ENCODE measurements around the gene THSD4. TPM values are rescaled to one million over a fixed set of nuclear protein-coding genes. Genes with fewer than 3 reads are reported as not detected.

Gene THSD4
- total and polyA plus RNA-seq, 2 of the 8 experiments (the other 6 are each of a cell fraction or from before 2014, with no cell fraction given), result 2.5 to 6.2 TPM

DNA sequence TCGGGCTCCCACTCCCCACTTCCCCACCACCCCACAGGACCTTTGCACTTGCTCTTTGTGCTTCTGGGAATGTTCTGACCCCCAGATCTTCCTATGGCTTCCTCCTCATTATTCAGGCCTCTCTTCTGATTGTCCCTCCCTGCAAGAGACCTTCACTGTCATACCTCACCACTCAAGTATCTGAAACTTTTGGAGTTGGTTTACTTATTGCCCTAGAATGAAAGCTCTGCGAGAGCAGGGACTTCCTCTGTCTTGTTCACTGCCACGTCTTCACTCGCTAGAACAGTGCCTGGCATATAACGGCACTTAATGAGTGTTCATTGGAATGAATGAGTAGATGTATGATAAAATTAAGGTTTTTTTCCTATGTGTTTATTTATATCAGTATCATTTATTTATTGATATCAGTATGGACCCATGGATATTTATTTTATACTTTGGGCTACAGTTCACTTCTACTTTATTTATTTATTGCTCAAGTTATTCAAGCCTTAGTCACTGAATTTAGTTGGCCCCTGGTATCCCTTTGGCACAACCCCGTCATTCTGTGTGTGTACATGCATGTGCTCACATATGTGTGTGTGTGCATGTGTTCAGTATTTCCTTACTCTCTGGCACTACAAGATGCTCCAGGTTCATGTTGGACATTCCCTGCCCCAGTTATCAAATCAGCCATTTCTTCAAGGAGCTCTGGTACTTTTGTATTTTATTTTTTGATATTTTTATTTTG, 197.6 kb downstream of the THSD4 start:
- Histone ChIP-seq H4K20me1 (replicated peaks in 1 of 2; ENCODE audit: control insufficient read depth in 1 of 2, insufficient read depth in 2 of 2, low read length in 2 of 2) (no peaks in the 10 kb centered on the region), H2BK15ac (ENCODE audit: low read length) (no peak overlapping the region), H3K4ac (replicated peaks; ENCODE audit: insufficient read length, low read depth, low read length) (no peak overlapping the region), H4K91ac (replicated peaks; ENCODE audit: insufficient read length, low read length) (no peak overlapping the region), H3K23me2 (ENCODE audit: low read depth, low read length) (no peaks in the 10 kb centered on the region; the same call in 1 of the 2 replicates), H2BK20ac (ENCODE audit: low read length) (no peak overlapping the region), H3K79me2 (ENCODE audit: control insufficient read depth in 1 of 2, insufficient read depth in 2 of 2, low read length in 2 of 2) (no peaks in the 10 kb centered on the region), H2BK12ac (ENCODE audit: low read depth, low read length) (no peak overlapping the region), H3K4me1 (replicated peaks in 1 of 4; ENCODE audit: control insufficient read depth in 3 of 4, insufficient read depth in 4 of 4, low read length in 3 of 4) (peaks cover 0 to 4% (median 2%) of the 10 kb centered on the region in 4 experiments; a peak in 1 of 7 replicates), H3K27ac (ENCODE audit: low read depth, low read length) (no peak overlapping the region), H2BK5ac (ENCODE audit: low read depth, low read length) (no peak overlapping the region), H3K36me3 (ENCODE audit: control insufficient read depth in 2 of 4, insufficient read depth in 4 of 4, low read length in 3 of 4) (no peaks in the 10 kb centered on the region), H3K14ac (ENCODE audit: insufficient read length) (no peak overlapping the region), H2AK5ac (ENCODE audit: low read depth, low read length) (no peak overlapping the region; the same call in 1 of the 2 replicates), H3K4me2 (ENCODE audit: insufficient read depth in 1 of 2, low read depth in 2 of 2, low read length in 2 of 2) (no peak overlapping the region), H2BK120ac (replicated peaks; ENCODE audit: low read depth, low read length) (no peak overlapping the region), H3K27me3 (replicated peaks in 1 of 4; ENCODE audit: control insufficient read depth in 3 of 4, extremely low read depth in 1 of 4, insufficient read depth in 3 of 4, low read length in 3 of 4) (no peaks in the 10 kb centered on the region), H4K8ac (ENCODE audit: extremely low read depth, insufficient read depth, low read length) (no peak overlapping the region), H3K56ac (replicated peaks; ENCODE audit: insufficient read length, low read depth, low read length) (no peak overlapping the region), H4K5ac (ENCODE audit: insufficient read length, low read depth, low read length) (no peak overlapping the region), H3K4me3 (ENCODE audit: extremely low read depth in 1 of 4, insufficient read depth in 2 of 4, low read depth in 3 of 4, low read length in 4 of 4) (no peak overlapping the region), H3K9me3 (ENCODE audit: insufficient read depth in 2 of 2, low read depth in 1 of 2, low read length in 1 of 2) (peaks cover 2 to 3% of the 10 kb centered on the region in 2 experiments; a peak in 2 of 4 replicates), H3K18ac (ENCODE audit: extremely low read depth, low read length) (no peak overlapping the region; the same call in 1 of the 2 replicates), H3K23ac (ENCODE audit: insufficient read length) (no peak overlapping the region), H3K9ac (replicated peaks in 1 of 4; ENCODE audit: extremely low read depth in 1 of 4, low read depth in 3 of 4, low read length in 3 of 4) (no peak overlapping the region), H3K79me1 (ENCODE audit: low read depth, low read length) (no peaks in the 10 kb centered on the region), H2AFZ (ENCODE audit: low read length) (no peak overlapping the region)
- 76% methylated on average over 6 of the region's 6 CpGs; no CpG with 5 or more reads in 1 of the 2 experiments for WGBS, 2 experiments (ENCODE audit: extremely low coverage in 1 of 2, insufficient coverage in 1 of 2, insufficient read length in 1 of 2, insufficient replicate concordance in 2 of 2, low coverage in 1 of 2, low lambda C conversion rate in 2 of 2, missing lambda C conversion rate in 1 of 2)
- ChIA-PET CTCF (ENCODE audit: partially characterized antibody) (interaction anchor here (0.5 to 1.5 kb wide), 3 partner anchors 10 to 79 kb away, joined by 3 read pairs; no protein-coding TSS in a partner anchor), POLR2A (ENCODE audit: partially characterized antibody) (no interaction called here)
- no peak for FAIRE-seq
- no peak for DNase-seq (ENCODE audit: low read depth in 1 of 2, low spot score in 2 of 2)
- TF ChIP-seq, protein P1, sequence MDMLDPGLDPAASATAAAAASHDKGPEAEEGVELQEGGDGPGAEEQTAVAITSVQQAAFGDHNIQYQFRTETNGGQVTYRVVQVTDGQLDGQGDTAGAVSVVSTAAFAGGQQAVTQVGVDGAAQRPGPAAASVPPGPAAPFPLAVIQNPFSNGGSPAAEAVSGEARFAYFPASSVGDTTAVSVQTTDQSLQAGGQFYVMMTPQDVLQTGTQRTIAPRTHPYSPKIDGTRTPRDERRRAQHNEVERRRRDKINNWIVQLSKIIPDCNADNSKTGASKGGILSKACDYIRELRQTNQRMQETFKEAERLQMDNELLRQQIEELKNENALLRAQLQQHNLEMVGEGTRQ (IDR thresholded peaks at IDR 0.05; ENCODE audit: low read length), result no peak
- TF ChIP-seq SIX5 (IDR thresholded peaks at IDR 0.05; ENCODE audit: low read depth, low read length) (no peak), CHD2 (IDR thresholded peaks at IDR 0.05; ENCODE audit: low read length) (no peak), POU5F1 (IDR thresholded peaks at IDR 0.05; ENCODE audit: low read depth, low read length) (no peak), EZH2 (IDR thresholded peaks at IDR 0.05; ENCODE audit: low read depth, low read length, severe bottlenecking) (no peak), FOSL1 (IDR thresholded peaks at IDR 0.05; ENCODE audit: insufficient read depth, low read depth, low read length) (no peak), NANOG (IDR thresholded peaks at IDR 0.05; ENCODE audit: insufficient read depth, low read depth, low read length, poor library complexity, severe bottlenecking) (no peak), SP1 (IDR thresholded peaks at IDR 0.05; ENCODE audit: low read depth, low read length) (no peak), KDM4A (IDR thresholded peaks at IDR 0.05; ENCODE audit: low read depth, low read length, severe bottlenecking) (no peak)
- TF ChIP-seq, protein P2, sequence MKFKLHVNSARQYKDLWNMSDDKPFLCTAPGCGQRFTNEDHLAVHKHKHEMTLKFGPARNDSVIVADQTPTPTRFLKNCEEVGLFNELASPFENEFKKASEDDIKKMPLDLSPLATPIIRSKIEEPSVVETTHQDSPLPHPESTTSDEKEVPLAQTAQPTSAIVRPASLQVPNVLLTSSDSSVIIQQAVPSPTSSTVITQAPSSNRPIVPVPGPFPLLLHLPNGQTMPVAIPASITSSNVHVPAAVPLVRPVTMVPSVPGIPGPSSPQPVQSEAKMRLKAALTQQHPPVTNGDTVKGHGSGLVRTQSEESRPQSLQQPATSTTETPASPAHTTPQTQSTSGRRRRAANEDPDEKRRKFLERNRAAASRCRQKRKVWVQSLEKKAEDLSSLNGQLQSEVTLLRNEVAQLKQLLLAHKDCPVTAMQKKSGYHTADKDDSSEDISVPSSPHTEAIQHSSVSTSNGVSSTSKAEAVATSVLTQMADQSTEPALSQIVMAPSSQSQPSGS (IDR thresholded peaks at IDR 0.05; ENCODE audit: low read length), result no peak

Measured in H1 (cell line).